Colonic mucosa (tissue), 4 donors: ENCODE results near the gene USP49. TPM values are rescaled to one million over a fixed set of nuclear protein-coding genes. Genes with fewer than 3 reads are reported as not detected.

Experiments
- DNase-seq: peaks from one replicate; pipeline ENCODE4 v3.0.0-alpha.2; 2020
- H3K27ac ChIP-seq: fragments of 200-600 bp; one replicate; pipeline ENCODE4 v1.8.0; 2021
- H3K27me3 ChIP-seq: fragments of 200-600 bp; one replicate; pipeline ENCODE4 v1.8.0; 2021
- H3K36me3 ChIP-seq: fragments of 200-600 bp; one replicate; pipeline ENCODE4 v1.8.0; 2021
- H3K4me1 ChIP-seq: fragments of 200-600 bp; one replicate; pipeline ENCODE4 v1.8.0; 2021; ENCODE audit warnings: mild to moderate bottlenecking
- H3K4me3 ChIP-seq: fragments of 200-600 bp; one replicate; pipeline ENCODE4 v1.8.0; 2021
- H3K9ac ChIP-seq, 2 donors: one replicate each; pipeline ENCODE4 v1.7.0; 2013; ENCODE audit warnings: control low read depth in 2 of 2, low read depth in 2 of 2, low read length in 2 of 2
- H3K9me3 ChIP-seq: fragments of 200-600 bp; one replicate; pipeline ENCODE4 v1.8.0; 2021
- intact Hi-C: fragments of 100-400 bp; cut with DNase I; formaldehyde crosslinking; loops from one replicate; pipeline ENCODE4 v1.14.1; 2022
- total RNA-seq, 2 donors: library from RNA; stranded (reverse); fragmentation: NEBNext Ultra II Directional in 1 of 2; extraction: Animal tissue kit (Norgen Biotek cat#: 25700) in 1 of 2; gene quantifications; one replicate each; pipeline ENCODE4 v1.2.1, GENCODE V29; 2021
- TF ChIP-seq, protein P1 (sequence below): fragments of 200-600 bp; IDR thresholded peaks from one replicate; pipeline ENCODE4 v1.8.0; 2022; ENCODE audit warnings: antibody characterized with exemption, mild to moderate bottlenecking
- donor health status: healthy.
- donor health status: DM: no; HTN: no; CAD: no.
- donor health status: DM: no; HTN: no; CAD: no.

The USP49 gene
- total RNA-seq, 2 donors from 2014 or later = 1.7 to 2.9 TPM

DNA sequence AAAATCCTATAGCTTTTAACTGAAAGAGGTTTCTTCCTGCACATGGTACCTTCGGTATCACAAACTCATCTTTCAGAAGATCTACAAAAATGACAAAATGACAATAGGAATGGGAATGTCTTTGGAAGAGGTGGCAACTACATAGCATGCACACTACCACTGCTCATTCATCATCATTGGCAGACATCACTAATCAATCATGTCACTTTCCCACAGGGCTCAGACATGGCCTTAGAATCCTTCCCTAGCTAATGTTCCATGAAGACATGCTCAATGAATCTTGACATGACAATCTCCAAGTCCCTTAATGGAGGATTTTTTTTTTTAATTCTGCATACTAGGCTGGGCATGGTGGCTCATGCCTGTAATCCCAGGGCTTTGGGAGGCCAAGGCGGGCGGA lies 144.8 kb downstream of the USP49 start:
- Histone ChIP-seq H3K27me3 (no peaks in the 10 kb centered on the region), H3K36me3 (no peaks in the 10 kb centered on the region), H3K4me1 (no peaks in the 10 kb centered on the region), H3K9me3 (no peaks in the 10 kb centered on the region), H3K4me3 (no peak overlapping the region), H3K27ac (no peak overlapping the region), H3K9ac (no peak overlapping the region)
- TF ChIP-seq, protein P1, sequence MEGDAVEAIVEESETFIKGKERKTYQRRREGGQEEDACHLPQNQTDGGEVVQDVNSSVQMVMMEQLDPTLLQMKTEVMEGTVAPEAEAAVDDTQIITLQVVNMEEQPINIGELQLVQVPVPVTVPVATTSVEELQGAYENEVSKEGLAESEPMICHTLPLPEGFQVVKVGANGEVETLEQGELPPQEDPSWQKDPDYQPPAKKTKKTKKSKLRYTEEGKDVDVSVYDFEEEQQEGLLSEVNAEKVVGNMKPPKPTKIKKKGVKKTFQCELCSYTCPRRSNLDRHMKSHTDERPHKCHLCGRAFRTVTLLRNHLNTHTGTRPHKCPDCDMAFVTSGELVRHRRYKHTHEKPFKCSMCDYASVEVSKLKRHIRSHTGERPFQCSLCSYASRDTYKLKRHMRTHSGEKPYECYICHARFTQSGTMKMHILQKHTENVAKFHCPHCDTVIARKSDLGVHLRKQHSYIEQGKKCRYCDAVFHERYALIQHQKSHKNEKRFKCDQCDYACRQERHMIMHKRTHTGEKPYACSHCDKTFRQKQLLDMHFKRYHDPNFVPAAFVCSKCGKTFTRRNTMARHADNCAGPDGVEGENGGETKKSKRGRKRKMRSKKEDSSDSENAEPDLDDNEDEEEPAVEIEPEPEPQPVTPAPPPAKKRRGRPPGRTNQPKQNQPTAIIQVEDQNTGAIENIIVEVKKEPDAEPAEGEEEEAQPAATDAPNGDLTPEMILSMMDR = no peak
- intact Hi-C loops = no loop called here
- no peak for DNase-seq

GRCh38 chr6:41748542-41748941 lies 146.6 kb downstream of the USP49 start:
- Histone ChIP-seq H3K27me3 (no peaks in the 10 kb centered on the region), H3K9me3 (no peaks in the 10 kb centered on the region), H3K36me3 (no peaks in the 10 kb centered on the region), H3K27ac (no peak overlapping the region), H3K9ac (no peak overlapping the region), H3K4me3 (no peak overlapping the region), H3K4me1 (no peaks in the 10 kb centered on the region)
- no peak for DNase-seq
- TF ChIP-seq, protein P1 = no peak
- intact Hi-C loops = no loop called here

- Histone ChIP-seq H3K36me3 (no peaks in the 10 kb centered on the region), H3K4me3 (no peak overlapping the region), H3K4me1 (no peaks in the 10 kb centered on the region), H3K9me3 (no peaks in the 10 kb centered on the region), H3K9ac (no peak overlapping the region), H3K27ac (no peak overlapping the region), H3K27me3 (no peaks in the 10 kb centered on the region)
- DNase-seq = no peak
- intact Hi-C loops = no loop called here
- TF ChIP-seq, protein P1 = no peak
Observed at GRCh38 chr6:41748102-41748477, 147.1 kb downstream of the USP49 start.

DNA sequence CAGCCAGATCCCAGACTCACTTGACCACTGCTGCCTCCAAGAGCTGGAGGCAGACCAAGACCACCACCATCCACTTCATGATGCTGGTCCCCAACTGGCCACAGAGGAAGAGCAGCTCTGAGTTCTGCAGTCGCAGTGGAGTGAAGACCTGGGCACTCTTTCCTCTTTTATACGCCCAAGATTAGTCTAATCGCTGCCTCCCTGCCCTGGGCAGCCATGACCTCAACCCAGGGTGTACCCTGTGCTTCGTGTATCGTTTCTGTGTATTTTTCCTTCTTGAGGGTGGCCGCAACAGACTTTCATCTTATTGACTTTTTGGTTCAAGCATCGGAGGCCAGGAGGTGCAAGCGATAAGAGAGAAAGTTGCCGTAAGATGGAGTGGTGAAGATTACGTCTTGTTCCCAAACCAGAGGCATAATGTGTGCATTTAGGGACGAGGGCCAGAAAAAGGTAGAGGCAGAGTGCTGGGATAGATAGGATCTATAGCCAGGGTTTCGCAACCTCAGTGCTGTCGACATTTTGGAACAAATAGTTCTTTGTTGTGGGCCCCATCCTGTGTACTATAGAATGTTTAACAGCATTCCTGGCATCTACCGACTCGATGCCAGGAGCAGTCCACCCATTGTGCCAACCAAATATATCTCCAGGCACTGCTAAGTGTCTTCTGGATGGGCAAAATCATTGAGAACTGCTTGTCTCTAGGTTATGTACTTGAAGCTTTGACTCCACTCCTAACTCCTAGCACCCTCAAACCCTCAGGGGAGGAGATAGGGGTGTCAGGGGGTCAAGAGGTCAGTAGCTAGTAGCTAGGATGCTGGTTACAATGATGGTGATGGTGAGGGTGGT lies 147.7 kb downstream of the USP49 start, which contains the start of gene PGC:
TSS of gene PGC (minus strand) at position 142 of the 846 bp plus-strand sequence. CDS start at position 79, 63 bp downstream.
- H3K4me1 ChIP-seq = no peaks in the 10 kb centered on the region
- H3K27ac ChIP-seq = no peak within 1 kb of the TSS
- TF ChIP-seq, protein P1 = no peak
- no peaks in the 10 kb centered on the region for H3K27me3 ChIP-seq
- DNase-seq = no peak
- H3K9me3 ChIP-seq = no peaks in the 10 kb centered on the region
- H3K36me3 ChIP-seq = no peaks in the 10 kb centered on the region
- intact Hi-C loops = no loop called here
- no peak within 1 kb of the TSS for H3K9ac ChIP-seq
- no peak within 1 kb of the TSS for H3K4me3 ChIP-seq

- intact Hi-C loops = no loop called here
- no peaks in the 10 kb centered on the region for H3K27me3 ChIP-seq
- H3K27ac ChIP-seq = no peak overlapping the region
- H3K9me3 ChIP-seq = no peaks in the 10 kb centered on the region
- H3K9ac ChIP-seq = no peak overlapping the region
- H3K4me1 ChIP-seq = no peaks in the 10 kb centered on the region
- TF ChIP-seq, protein P1 = no peak
- no peaks in the 10 kb centered on the region for H3K36me3 ChIP-seq
- H3K4me3 ChIP-seq = no peak overlapping the region
- DNase-seq = no peak
Observed at GRCh38 chr6:41746107-41746506, 149.1 kb downstream of the USP49 start.
